Renal pelvis (tissue), 12 donors: ENCODE measurements around the gene ERVW-1. TPM values are rescaled to one million over a fixed set of nuclear protein-coding genes. Genes with fewer than 3 reads are reported as not detected.
"Not testable (repeated sequence)": the region's sequence is repeated elsewhere in the genome, so short reads cannot be mapped to it uniquely, and the experiment has no call there.

Experiments
- DNase-seq: peaks from one replicate; pipeline ENCODE4 v3.0.0-alpha.2; 2013
- long read RNA-seq, 16 experiments: transcript quantifications; one replicate each; lab custom pipeline, GENCODE V29; 2026
- polyA plus RNA-seq, 3 donors: library from polyadenylated mRNA; unstranded; fragments of 120-200 nt; gene quantifications; one replicate each; pipeline ENCODE4 v1.2.1, GENCODE V29; 2013; ENCODE audit not compliant: insufficient read length in 3 of 3

Gene ERVW-1
- polyA plus RNA-seq, result 1 to 10 TPM in 2 of 3 donors, under 1 TPM in 1; 0.53 to 3.2 (median 3.0) TPM
- long read RNA-seq, donor 1, result 0 reads
- long read RNA-seq, donor 2, result 0 reads
- long read RNA-seq, donor 3, result 0 reads
- long read RNA-seq, donor 4, result 0 reads
- long read RNA-seq, donor 5, result 0 reads
- long read RNA-seq, donor 6, partial matches to known transcripts, result 0 of 1 reads
- long read RNA-seq, donor 6, other reads (novel, unspliced or antisense), result 0 of 1 reads
- long read RNA-seq, donor 7, result 0 reads
- long read RNA-seq, donor 8, result 0 reads
- long read RNA-seq, donor 9, result 0 reads
- long read RNA-seq, donor 10, result 0 reads
- long read RNA-seq, donor 11, result 0 reads
- long read RNA-seq, donor 12, result 0 reads
- long read RNA-seq, donor 13, result 0 reads
- long read RNA-seq, donor 14, result 0 reads
- long read RNA-seq, donor 15, result 0 reads
- long read RNA-seq, donor 16, result 0 reads

- DNase-seq, result not testable (repeated sequence)
These were observed at the start of gene ERVW-1 for GRCh38 chr7:92477681-92478080. Gene ERVW-1, minus strand, starts transcription at chr7:92477946. Its CDS starts 7,565 bp downstream, at chr7:92470381.

DNA sequence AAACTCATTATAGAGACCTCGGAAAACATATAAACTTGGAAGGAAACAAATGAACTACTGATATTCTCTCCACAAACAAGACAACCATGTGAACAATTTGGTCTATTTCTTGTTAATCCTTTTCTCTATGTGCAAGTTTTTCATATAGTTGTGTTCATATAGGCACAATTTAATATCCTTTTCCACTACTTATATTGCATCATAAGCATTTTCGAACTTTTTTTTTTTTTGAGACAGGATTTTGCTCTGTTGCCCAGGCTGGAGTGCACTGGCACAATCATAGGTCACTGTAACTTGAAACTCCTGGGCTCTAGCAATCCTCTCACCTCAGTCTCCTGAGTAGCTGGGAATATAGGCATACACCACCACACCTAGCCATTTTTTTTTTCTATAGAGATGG is 45.4 kb upstream of the ERVW-1 start:
- DNase-seq, result no peak

- DNase-seq, result no peak
These were observed 42.3 kb upstream of the ERVW-1 start for GRCh38 chr7:92520024-92520423.

DNA sequence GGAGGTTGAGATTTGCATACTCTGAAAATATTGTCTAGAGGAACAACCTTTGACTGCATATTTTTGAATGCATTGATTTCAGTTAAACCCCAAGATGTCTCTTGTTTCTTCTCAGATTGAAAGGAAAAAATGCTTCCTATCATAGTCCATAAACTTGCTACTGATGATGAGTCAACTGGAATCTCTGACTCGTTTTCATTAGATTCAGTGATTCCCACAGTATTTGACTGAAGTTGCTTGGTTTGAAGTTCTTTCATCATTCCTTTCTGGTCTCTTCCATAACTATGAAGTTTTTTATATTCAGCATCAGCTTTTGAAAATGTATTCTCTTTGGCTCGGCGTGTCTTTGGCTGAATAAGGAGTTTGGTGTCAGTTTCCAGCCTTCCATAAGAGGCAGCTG is 39.9 kb upstream of the ERVW-1 start:
- no peak for DNase-seq

- no peak for DNase-seq
These were observed 35.6 kb upstream of the ERVW-1 start for GRCh38 chr7:92513167-92513902.

DNA sequence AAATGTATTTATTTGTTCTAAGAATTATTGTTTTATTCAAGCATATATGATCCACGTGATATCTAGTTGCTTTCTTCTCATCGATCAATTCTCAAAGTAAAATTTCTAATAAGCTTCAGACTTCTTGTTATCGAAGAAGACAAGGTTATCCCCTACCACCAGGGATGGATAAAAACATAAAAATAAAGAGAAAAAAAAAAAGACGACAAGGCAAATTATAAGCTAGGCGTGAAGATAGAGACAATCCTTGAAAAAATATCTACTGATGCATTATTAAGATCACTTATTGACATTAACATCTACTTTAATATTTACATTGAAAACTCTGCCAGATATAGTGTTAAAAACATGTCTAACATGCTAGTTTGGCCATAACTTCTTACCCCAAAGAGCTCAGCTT is 31.2 kb upstream of the ERVW-1 start:
- no peak for DNase-seq

GRCh38 chr7:92506363-92506762 is 28.6 kb upstream of the ERVW-1 start:
- no peak for DNase-seq

GRCh38 chr7:92504563-92504962 is 26.8 kb upstream of the ERVW-1 start:
- no peak for DNase-seq

- DNase-seq, result no peak
These were observed 26.0 kb upstream of the ERVW-1 start for GRCh38 chr7:92503767-92504166.

- no peak for DNase-seq
These were observed 20.8 kb upstream of the ERVW-1 start for GRCh38 chr7:92498557-92498956.

GRCh38 chr7:92496876-92497275 is 19.1 kb upstream of the ERVW-1 start:
- DNase-seq, result no peak

- no peak for DNase-seq
These were observed 11.9 kb upstream of the ERVW-1 start for GRCh38 chr7:92489634-92490033.

DNA sequence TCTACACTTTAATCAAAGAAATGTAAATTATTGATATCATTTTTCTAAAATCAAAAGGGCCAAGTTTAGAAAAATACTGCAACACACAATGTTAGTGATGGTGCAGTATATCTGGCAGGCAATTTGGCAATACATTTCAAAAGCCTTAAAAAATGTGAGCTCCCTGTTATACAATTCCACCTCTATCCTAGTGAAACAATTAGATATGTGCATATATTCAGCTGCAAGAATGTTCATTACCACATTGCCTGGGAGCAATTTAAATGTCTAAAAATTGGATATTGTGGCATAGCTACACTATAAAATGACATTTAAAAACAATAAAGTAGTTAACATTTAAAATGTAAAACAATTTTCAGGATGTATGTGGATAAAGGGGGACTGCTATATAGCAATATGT is 10.1 kb upstream of the ERVW-1 start:
- no peak for DNase-seq

DNA sequence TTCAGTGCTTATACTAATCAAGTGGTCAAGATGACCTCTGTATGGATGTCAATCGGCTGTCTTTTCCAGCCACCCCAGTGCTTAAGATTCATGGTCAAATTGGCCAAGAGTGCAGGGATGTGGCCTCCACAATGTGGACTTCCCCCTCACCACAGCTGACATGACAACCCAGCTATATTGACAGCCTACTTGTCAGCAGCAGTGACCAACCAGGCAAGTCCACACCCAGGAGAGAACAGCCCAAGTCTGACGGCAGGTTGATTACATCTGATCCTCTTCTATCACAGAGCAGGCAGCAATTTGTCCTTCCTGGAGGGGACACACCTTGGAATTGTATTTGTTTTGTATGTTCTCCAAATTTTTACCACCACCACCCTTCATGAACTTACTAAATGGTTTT is 8.2 kb upstream of the ERVW-1 start:
- DNase-seq, result no peak

DNA sequence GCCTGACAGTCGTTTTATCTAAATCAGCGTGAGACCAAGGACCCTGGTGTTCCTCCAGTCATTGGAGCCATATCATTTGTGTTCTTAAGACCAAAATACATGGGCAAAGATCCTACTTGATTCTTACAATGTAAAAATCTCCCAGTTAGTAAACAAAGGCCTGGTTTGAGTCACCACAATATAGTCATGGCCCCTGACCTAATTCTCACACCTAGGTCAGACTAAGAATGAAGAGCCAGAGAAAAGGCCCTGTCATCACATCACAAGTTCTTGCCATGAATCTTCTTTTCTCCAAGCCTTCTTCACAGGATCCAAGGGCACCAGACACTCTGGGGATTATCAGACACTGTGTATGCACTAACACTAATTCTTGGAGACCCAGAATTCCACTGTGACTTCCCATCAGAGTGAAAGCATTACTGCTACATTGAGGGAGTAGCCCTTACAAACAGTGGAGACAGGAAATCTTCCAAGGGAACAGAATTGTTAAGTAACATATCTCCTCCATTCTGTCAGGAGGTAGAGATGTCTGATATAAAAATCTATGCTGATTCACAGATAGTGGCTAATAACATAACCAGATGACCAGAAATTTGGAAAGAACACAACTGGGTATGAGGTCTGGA is 7.6 kb upstream of the ERVW-1 start:
- no peak for DNase-seq

- not testable (repeated sequence) for DNase-seq
These were observed 6.5 kb upstream of the ERVW-1 start for GRCh38 chr7:92484226-92484625.

DNA sequence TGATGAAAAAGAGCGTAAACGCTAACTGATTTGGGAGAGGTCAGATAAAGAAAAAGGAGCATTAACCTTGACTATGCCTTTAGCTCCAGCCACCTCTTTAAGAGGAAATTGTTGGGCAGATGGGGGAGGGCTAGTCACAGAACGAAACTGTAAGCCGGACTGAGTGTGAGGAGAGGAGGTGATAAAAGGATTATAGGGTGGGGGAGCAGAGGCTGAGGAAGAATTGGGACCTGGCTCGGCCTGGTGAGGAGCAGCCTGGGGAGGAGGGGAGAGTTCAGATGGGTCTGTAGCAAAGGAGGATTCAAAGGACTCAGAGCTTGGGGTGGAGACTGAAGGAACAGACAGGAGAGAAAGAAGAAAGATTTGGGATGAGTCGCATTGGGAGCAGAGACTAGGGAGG is 5.9 kb upstream of the ERVW-1 start:
- not testable (repeated sequence) for DNase-seq

- DNase-seq, result not testable (repeated sequence)
These were observed 1.4 kb upstream of the ERVW-1 start for GRCh38 chr7:92479146-92479545.

DNA sequence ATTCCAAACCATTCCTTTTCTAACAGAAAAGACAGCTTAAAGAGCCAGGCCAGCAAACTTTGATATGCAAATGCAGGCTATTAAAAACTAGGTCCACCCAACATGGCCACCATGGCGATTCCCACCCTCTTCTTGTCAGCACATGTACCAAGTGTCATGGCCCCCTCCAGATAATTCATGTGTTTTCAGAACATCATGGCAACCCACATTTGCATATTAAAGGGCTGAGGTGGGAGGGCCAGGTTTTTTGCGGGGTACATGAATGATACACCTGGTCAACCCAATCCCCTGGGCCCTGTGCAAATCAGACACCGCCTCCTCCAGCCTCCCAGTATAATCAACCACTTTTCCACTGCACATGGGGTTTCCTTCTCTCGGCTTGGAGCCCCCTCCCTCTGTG is 965 bp upstream of the ERVW-1 start:
- DNase-seq, result no peak

GRCh38 chr7:92478095-92478494 is 349 bp upstream of the ERVW-1 start:
- DNase-seq, result no peak

- DNase-seq, result not testable (repeated sequence)
These were observed 1.7 kb downstream of the ERVW-1 start for GRCh38 chr7:92475851-92476590.

- DNase-seq, result not testable (repeated sequence)
These were observed 2.4 kb downstream of the ERVW-1 start for GRCh38 chr7:92475261-92475770.
